GM12892 (cell line): Measurements from ENCODE around the gene ERO1A.
A peak's percentile ranks its signal among the peaks of the same experiment; 100 is the strongest.

Source experiments
- DNase-seq: peaks from one replicate; pipeline ENCODE4 v3.0.0; 2011; ENCODE audit not compliant: insufficient read length
- FAIRE-seq: peaks from 2 replicates; lab custom pipeline; 2011; peaks lifted over from hg19 to GRCh38; lab: Jason Lieb, UNC
- POLR2A ChIP-seq: IDR thresholded peaks from 2 replicates; pipeline ENCODE4 v1.6.1; 2011; ENCODE audit warnings: low read depth, low read length, control low read depth
- POLR2AphosphoS5 ChIP-seq: IDR thresholded peaks from 2 replicates; pipeline ENCODE4 v1.6.1; 2011; ENCODE audit warnings: low read depth, low read length, control low read depth
- TAF1 ChIP-seq: IDR thresholded peaks from 2 replicates; pipeline ENCODE4 v1.6.1; 2011; ENCODE audit warnings: low read depth, mild to moderate bottlenecking, control low read depth, low read length, borderline replicate concordance

ERO1A gene

DNA sequence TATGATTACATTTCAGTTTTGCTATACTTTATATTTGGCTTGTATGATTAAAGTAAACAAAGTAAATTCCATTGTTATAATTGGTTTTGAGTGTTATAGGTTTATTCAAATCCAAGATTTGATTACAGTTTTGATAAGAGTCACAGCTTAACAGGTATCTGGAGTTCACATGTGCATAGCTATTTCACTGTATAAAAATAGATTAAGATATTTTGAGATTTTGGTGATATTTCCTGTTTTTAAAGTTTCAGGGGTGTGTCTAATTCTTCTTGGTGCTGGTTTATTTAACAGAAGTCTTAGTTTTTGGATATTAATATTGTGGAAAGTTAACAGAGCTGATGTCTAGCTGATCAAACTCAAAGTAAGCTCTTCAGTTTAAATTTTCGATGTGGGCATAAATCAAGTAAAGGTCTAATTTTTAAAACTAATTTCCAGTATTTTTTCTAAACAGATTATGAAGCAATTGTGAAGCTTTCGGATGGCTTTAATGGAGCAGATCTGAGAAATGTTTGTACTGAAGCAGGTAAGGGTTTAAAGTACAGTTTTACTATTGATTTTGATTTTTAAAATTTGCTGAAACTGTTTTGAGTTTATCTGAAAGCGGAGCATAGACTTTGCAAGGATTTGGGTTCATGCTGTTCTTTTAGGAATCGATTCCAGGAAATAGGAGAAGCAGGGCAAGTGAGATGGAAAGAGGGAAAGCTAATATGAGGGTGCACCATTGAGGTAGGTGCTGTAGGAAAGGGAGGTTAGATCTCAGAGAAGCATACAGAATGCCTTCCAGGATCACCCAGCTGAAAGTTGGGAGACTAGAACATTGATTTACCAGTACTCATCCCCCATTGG, 28.4 kb upstream of the ERO1A start:
- DNase-seq (no peak), FAIRE-seq (no peak)
- no peak for TF ChIP-seq POLR2A
- TF ChIP-seq TAF1, result no peak
- TF ChIP-seq POLR2AphosphoS5, result no peak

- FAIRE-seq (peak; percentile 33), DNase-seq (no peak)
These were observed 20.8 kb upstream of the ERO1A start for GRCh38 chr14:52716155-52716554.

GRCh38 chr14:52711666-52712065, 16.3 kb upstream of the ERO1A start:
- TF ChIP-seq TAF1, result no peak
- no peak for TF ChIP-seq POLR2AphosphoS5
- no peak for TF ChIP-seq POLR2A
- no peak for DNase-seq
- FAIRE-seq, result no peak

More at GRCh38 chr14:52716155-52716554, 20.8 kb upstream of the ERO1A start:
- TF ChIP-seq POLR2A (no peak), POLR2AphosphoS5 (no peak), TAF1 (no peak)

- DNase-seq, result peak; percentile 78
- peak; percentile 84 for TF ChIP-seq POLR2AphosphoS5
- TF ChIP-seq POLR2A, result peak; percentile 84
- peak; percentile 87; the same call in 1 of the 2 replicates for TF ChIP-seq TAF1
These were observed 11.7 kb upstream of the ERO1A start, which contains the start of gene PSMC6 for GRCh38 chr14:52706724-52707706. PSMC6 (plus strand) TSS chr14:52707200; CDS start chr14:52707220, 20 bp downstream.

DNA sequence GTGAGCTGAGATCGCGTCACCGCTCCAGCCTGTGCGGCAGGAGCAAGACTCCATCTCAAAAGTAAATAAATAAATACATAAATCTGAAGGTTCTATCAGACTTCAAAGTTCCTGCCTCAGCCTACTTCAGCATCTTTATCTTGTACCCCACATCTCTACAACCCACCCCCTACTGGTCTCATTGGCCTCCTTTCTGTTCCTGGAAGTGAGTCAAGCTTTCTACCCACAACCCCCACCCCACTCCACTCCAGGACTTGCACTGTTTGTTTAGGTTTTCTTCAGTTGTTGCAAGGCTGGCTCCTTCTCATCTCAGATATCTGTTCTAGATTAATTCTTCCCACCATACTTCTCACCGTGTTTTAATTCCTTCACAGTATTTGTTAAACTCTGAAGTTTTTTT, 10.9 kb upstream of the ERO1A start:
- FAIRE-seq (no peak), DNase-seq (no peak)
- TF ChIP-seq POLR2AphosphoS5 (no peak), POLR2A (no peak), TAF1 (no peak)

More at GRCh38 chr14:52706724-52707706, 11.7 kb upstream of the ERO1A start, which contains the start of gene PSMC6:
- FAIRE-seq, result peak; percentile 100

- DNase-seq (no peak), FAIRE-seq (no peak)
- no peak for TF ChIP-seq POLR2AphosphoS5
- no peak for TF ChIP-seq TAF1
- TF ChIP-seq POLR2A, result no peak
These were observed 8.3 kb upstream of the ERO1A start for GRCh38 chr14:52703664-52704063.

DNA sequence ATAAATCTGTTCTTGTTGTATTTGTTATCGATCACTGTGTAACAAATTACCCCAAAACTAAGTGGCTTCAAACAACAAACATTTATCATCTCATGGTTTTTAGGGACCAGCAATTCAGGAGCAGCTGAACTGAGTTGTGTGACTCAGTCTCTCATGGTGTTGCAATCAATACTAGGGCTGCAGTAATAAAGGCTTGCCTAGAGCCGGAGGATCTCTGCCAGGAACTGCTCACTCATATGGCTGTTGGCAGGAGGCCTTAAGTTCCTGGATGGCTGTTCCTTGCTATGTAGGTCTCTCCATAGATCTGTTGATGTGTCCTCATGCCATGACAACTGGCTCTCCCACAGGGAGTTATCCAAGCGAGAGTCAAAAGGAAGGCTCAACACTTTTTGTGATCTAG, 7.9 kb upstream of the ERO1A start:
- TF ChIP-seq POLR2A (no peak), TAF1 (no peak), POLR2AphosphoS5 (no peak)
- no peak for FAIRE-seq
- DNase-seq, result no peak

DNA sequence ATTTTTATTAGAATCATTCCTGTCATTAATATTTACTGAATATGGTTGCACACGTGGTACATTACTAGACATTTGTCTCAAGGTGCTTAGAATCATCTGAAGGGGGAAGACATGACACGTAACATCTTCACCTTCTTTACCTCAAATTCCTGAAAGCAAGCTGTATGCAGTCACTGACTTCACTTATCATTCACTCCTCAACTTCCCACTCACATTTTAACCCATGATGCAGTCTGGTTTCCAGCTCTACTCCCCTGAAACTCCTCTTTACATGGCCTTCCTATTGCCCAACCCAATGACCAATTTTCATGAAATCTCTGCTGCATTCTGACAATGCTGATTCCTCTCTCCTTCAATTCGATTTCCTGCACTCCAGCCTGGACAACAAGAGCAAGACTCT, 5.9 kb upstream of the ERO1A start:
- no peak for FAIRE-seq
- no peak for DNase-seq
- TF ChIP-seq TAF1 (no peak), POLR2AphosphoS5 (no peak), POLR2A (no peak)

GRCh38 chr14:52700701-52701172, 5.4 kb upstream of the ERO1A start:
- FAIRE-seq, result no peak
- TF ChIP-seq POLR2A (no peak), TAF1 (no peak), POLR2AphosphoS5 (no peak)
- no peak for DNase-seq

- DNase-seq, result peak; percentile 28
- TF ChIP-seq TAF1 (no peak), POLR2A (0 out of 2 replicates have a peak, but pooled peaks have one; percentile 13)
These were observed 437 bp downstream of the ERO1A start for GRCh38 chr14:52694761-52695480.

GRCh38 chr14:52693532-52693931, 1.8 kb downstream of the ERO1A start:
- no peak for TF ChIP-seq POLR2AphosphoS5
- TF ChIP-seq POLR2A, result no peak
- no peak for TF ChIP-seq TAF1
- DNase-seq (no peak), FAIRE-seq (no peak)

More at GRCh38 chr14:52694761-52695480, 437 bp downstream of the ERO1A start:
- peak; percentile 90 for FAIRE-seq
